ENCODE results near the gene PSMG3.

Gene PSMG3

DNA sequence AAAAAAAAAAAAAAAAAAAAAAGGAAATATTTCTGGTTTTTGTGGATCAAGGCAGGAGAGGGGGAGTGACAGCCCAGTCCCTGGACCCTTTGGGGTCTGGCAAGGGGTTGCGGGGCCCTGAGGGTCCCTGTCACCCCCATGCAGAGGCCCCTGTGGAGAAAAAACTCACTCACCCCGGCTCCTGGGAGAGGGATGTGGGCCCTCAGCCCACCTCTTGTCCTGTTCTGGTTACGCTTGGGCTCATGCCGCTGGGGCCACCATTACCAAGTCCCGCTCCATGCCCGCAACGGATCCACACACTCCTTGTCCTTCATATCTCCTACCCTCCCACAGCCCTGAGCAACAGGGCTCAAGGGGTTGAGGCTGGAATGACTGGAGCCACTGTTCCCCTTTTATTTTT is 12.8 kb downstream of the PSMG3 start:
- TF ChIP-seq, protein P1, sequence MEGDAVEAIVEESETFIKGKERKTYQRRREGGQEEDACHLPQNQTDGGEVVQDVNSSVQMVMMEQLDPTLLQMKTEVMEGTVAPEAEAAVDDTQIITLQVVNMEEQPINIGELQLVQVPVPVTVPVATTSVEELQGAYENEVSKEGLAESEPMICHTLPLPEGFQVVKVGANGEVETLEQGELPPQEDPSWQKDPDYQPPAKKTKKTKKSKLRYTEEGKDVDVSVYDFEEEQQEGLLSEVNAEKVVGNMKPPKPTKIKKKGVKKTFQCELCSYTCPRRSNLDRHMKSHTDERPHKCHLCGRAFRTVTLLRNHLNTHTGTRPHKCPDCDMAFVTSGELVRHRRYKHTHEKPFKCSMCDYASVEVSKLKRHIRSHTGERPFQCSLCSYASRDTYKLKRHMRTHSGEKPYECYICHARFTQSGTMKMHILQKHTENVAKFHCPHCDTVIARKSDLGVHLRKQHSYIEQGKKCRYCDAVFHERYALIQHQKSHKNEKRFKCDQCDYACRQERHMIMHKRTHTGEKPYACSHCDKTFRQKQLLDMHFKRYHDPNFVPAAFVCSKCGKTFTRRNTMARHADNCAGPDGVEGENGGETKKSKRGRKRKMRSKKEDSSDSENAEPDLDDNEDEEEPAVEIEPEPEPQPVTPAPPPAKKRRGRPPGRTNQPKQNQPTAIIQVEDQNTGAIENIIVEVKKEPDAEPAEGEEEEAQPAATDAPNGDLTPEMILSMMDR (conservative IDR thresholded peaks at IDR 0.05): no peak
- TF ChIP-seq ZFX (IDR thresholded peaks at IDR 0.05): no peak
- H3K27ac ChIP-seq: peak overlapping the region; percentile 95

DNA sequence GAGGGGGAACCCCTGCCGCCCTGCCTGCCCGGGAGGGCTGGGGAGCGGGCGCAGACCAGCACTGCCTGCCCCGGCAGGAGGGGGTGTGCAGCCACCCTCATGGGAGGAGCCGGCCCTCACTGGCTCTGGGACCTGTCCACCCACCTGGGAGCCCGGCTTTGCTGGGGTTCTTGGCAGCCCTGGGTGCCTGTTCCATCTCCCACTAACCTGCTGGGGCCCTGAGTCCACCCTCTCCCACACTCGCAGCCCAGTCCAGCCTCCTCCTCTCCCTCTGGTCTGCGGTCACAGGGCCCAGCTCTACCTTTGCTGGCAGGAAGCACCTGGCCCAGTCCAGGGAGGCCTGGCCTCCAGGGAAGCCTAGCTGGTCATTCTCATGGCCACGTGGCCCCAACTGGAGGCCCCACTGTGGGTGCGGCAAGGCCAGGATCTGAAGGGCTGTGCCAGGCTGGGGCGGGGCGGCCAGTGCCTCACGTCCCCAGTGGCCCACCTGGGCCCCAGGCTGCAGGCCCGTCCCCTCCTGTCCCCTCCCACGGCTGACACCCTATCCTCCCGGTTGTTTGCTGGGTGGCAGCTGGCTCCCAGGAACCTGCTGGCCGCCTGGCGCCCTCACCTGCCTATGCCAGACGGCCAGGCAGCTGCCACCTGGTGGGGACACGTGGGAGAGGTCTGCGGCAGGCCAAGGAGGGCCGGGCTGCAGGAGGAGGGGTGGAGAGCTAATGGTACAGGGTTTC is 13.9 kb downstream of the PSMG3 start, which contains the start of gene TMEM184A:
Gene TMEM184A (minus strand): TSS at position 393 of the 731 bp plus-strand sequence. CDS start 721 bp downstream, outside the sequence.
- peak within 1 kb of the TSS; percentile 95 for H3K27ac ChIP-seq
- TF ChIP-seq, protein P1 (conservative IDR thresholded peaks at IDR 0.05): peak; percentile 91
- peak; percentile 84; the same call in 1 of the 2 replicates for TF ChIP-seq ZFX (IDR thresholded peaks at IDR 0.05)

DNA sequence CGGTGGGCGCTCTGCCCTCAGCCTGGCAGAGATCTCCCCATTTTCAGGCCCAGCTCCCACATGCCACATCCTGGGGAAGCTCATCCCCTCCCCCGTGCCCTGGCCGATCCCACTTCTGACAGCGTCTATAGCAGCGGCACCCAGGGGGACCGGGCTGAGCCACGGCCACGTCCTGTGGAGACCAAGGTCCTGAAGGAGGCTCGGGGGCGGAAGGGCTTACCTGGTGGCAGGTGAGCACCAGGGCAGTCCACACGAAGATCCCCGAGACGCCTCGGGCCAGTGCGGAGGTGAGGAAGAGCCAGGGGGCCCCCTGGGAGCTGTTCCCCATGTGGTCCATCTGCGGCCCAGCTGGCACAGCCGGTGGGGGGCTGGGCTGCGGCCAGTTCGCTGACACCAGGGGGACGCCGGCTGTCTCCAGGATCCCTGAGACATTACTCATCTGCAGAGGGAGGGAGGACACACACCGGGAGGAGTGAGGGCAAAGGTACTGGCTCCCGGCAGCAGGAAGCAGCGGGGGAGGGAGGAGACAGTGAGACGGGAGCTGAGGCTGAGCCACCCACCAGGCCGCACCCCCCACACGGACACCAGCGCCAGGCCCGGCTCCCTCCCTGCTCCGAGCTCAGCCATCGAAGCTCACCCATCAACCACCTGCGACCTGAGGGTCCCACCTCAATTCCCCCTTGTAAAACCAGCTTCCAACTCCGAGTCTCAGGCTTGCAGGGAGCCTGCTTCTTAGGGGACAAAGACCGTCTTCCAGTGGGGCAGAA is 14.6 kb downstream of the PSMG3 start:
- TF ChIP-seq ZFX (IDR thresholded peaks at IDR 0.05): no peak
- TF ChIP-seq, protein P1 (conservative IDR thresholded peaks at IDR 0.05): no peak
- H3K27ac ChIP-seq: peak overlapping the region; percentile 95

DNA sequence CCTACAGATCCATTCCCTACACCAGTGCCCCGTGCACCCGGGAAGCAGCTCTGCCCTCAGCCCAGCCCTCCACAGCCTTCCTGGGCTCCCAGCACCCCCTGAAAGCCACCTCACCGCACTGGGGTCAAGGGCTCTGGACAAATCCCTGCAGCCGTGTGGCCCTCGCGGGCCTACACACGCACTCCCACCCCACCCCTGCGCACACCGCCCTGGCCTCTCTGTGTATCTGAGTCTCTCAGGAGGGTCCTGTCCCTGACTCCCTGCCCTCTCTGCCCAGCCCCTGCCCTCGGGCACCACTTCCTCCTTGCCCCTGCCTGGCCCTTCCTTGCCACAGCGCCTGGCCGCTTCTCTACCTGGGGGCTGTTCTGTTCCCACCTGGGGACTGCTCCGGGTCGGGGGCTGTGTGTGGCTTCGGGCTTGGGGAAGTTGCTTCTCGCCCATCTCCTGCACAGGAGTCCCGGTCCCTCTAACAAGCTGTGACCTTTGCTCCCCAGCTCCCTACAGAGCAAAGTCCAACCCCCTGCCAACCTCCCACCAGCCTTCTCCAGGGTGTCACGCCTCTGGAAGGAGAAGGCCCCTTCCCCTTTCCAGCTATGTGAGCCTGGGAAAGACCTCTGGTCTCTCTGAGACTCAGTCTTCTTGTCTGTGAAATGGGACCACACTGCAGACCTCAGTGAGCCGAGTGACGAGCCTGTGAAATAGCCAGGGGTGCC is 15.3 kb downstream of the PSMG3 start:
- peak overlapping the region; percentile 95 for H3K27ac ChIP-seq

DNA sequence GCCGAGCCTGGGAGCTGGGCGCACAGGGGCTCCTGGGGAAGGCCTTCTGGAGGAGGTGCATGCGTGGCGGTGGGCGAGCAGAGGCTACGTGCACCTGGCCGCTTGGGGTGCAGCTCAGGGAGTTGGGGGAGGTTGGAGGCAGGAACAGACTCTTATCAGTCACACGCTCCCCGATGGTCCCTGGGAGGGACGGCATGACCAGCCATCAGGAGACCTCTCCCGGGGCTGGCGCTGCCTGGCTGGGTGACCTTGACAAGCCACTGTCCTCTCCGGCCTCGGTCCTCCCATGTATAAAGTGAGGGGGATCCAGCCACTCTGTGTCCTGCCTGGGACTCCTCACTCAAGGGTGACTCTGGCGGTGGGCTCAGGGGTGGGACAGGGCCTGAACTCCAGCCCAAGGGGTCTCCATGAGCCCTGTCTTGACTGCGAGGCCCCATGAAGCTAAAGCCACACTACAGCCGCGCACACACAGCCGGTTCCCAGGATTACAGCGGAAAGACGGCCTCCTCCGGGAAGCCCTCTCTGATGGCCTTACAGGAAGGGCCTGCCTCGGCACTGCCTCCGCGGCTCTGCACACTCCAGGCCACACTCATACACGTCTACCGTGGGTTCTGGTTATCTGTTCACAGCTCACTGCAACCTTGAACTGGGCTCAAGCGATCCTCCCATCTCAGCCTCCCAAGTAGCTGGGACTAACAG is 16.2 kb downstream of the PSMG3 start:
- no peak for TF ChIP-seq ZFX (IDR thresholded peaks at IDR 0.05)
- TF ChIP-seq, protein P1 (conservative IDR thresholded peaks at IDR 0.05): no peak
- H3K27ac ChIP-seq: no peak overlapping the region

More for the DNA sequence above, 15.3 kb downstream of the PSMG3 start:
- TF ChIP-seq, protein P1 (conservative IDR thresholded peaks at IDR 0.05): no peak
- TF ChIP-seq ZFX (IDR thresholded peaks at IDR 0.05): no peak

DNA sequence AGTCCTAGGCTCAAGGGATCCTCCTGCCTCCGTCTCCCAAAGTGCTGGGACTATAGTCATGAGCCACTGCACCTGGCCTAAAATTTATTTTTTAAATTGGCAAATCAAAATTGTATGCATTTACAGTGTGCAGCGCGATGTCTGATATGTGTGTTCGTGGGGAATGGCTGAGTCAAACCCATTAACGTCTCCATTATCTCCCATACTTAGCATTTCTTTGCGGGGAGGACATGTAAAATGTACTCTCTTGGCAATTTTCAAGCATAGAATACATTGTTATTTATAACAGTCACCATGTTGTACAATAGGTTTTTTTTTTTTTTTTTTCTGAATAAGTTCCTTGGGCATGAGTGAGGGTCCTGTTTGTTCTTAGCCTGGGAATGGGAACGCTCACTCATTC is 17.6 kb downstream of the PSMG3 start:
- no peak overlapping the region for H3K27ac ChIP-seq
- TF ChIP-seq ZFX (IDR thresholded peaks at IDR 0.05): no peak
- TF ChIP-seq, protein P1 (conservative IDR thresholded peaks at IDR 0.05): no peak
